HL-60 (cell line): ENCODE data around the gene MACO1.
"Not testable (repeated sequence)": the region's sequence is repeated elsewhere in the genome, so short reads cannot be mapped to it uniquely, and the experiment has no call there.

Experiments used
- DNase-seq, 2 experiments: peaks; one replicate each; pipeline ENCODE4 v3.0.0-alpha.2; 2010 to 2020; ENCODE audit warnings: low read depth in 1 of 2, low spot score in 1 of 2
- H3K27ac ChIP-seq: fragments of 250-450 bp; sonication (Bioruptor Pico); replicated peaks from 2 replicates; pipeline ENCODE4 v1.5.1; 2020; ENCODE audit warnings: mild to moderate bottlenecking, moderate library complexity
- H3K27me3 ChIP-seq: fragments of 250-450 bp; sonication (Bioruptor Pico); 2 replicates; pipeline ENCODE4 v1.5.1; 2021; ENCODE audit warnings: mild to moderate bottlenecking, moderate library complexity; ENCODE audit not compliant: insufficient read depth, poor library complexity, severe bottlenecking
- H3K4me3 ChIP-seq: replicated peaks from 2 replicates; pipeline ENCODE4 v1.5.1; 2011; ENCODE audit warnings: mild to moderate bottlenecking, control low read depth, low read length; ENCODE audit not compliant: insufficient read depth
- GABPA ChIP-seq: IDR thresholded peaks from 2 replicates; pipeline ENCODE4 v1.6.1; 2012; ENCODE audit warnings: low read depth
- POLR2AphosphoS5 ChIP-seq: IDR thresholded peaks from 2 replicates; pipeline ENCODE4 v1.6.1; 2012; ENCODE audit warnings: low read depth
- REST ChIP-seq: IDR thresholded peaks from 2 replicates; pipeline ENCODE4 v1.6.1; 2012; ENCODE audit warnings: low read depth; ENCODE audit not compliant: insufficient replicate concordance
- SPI1 ChIP-seq: IDR thresholded peaks from 2 replicates; pipeline ENCODE4 v1.6.1; 2012; ENCODE audit warnings: low read depth, mild to moderate bottlenecking, borderline replicate concordance
- TF ChIP-seq, protein P1 (sequence below): IDR thresholded peaks from one replicate; pipeline ENCODE4 v1.5.1; 2011; ENCODE audit warnings: low read length, control low read depth, inconsistent platforms; ENCODE audit not compliant: insufficient read depth

MACO1 gene

DNA sequence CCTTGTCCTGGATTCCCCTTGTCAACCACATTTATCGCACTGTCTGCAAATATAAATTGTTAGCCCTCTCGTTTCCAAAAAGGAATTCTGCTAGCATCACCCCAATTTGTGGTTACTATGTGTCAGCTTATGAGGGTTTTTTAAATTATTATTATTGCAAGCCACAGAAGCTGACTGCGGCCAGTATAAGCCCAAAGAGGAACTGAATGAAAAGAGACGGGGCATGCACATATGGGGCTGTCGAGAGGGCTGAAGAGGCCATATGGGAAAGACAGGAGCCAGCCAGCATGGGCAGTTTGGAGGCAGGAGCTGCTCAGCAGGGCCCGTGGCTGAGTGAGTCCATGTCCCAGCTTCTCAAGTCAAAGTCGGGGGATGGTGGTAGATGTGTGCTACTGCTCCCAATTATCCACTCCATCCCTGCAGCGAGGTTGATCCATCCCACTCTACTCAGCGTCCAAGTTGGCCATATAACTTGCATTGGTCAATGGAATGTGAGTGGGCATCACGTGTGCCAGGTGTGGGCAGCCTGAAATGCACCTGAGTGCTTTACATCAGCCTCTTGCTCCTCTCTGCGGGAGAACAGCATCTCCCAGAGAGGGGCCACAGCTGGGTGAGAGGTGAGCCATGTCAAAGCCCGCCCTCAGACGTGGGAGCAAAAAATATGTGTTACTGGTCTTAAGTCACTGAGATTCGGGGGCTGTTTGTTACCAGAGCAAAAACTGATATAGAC, 75.1 kb downstream of the MACO1 start:
- Histone ChIP-seq H3K4me3 (no peak overlapping the region), H3K27me3 (no peaks in the 10 kb centered on the region), H3K27ac (no peak overlapping the region)
- peak in 1 of 2 experiments; percentile 47 for DNase-seq
- TF ChIP-seq, protein P1, sequence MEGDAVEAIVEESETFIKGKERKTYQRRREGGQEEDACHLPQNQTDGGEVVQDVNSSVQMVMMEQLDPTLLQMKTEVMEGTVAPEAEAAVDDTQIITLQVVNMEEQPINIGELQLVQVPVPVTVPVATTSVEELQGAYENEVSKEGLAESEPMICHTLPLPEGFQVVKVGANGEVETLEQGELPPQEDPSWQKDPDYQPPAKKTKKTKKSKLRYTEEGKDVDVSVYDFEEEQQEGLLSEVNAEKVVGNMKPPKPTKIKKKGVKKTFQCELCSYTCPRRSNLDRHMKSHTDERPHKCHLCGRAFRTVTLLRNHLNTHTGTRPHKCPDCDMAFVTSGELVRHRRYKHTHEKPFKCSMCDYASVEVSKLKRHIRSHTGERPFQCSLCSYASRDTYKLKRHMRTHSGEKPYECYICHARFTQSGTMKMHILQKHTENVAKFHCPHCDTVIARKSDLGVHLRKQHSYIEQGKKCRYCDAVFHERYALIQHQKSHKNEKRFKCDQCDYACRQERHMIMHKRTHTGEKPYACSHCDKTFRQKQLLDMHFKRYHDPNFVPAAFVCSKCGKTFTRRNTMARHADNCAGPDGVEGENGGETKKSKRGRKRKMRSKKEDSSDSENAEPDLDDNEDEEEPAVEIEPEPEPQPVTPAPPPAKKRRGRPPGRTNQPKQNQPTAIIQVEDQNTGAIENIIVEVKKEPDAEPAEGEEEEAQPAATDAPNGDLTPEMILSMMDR = no peak
- peak; percentile 87 for TF ChIP-seq SPI1
- TF ChIP-seq REST = no peak
- TF ChIP-seq POLR2AphosphoS5 = no peak
- no peak for TF ChIP-seq GABPA

DNA sequence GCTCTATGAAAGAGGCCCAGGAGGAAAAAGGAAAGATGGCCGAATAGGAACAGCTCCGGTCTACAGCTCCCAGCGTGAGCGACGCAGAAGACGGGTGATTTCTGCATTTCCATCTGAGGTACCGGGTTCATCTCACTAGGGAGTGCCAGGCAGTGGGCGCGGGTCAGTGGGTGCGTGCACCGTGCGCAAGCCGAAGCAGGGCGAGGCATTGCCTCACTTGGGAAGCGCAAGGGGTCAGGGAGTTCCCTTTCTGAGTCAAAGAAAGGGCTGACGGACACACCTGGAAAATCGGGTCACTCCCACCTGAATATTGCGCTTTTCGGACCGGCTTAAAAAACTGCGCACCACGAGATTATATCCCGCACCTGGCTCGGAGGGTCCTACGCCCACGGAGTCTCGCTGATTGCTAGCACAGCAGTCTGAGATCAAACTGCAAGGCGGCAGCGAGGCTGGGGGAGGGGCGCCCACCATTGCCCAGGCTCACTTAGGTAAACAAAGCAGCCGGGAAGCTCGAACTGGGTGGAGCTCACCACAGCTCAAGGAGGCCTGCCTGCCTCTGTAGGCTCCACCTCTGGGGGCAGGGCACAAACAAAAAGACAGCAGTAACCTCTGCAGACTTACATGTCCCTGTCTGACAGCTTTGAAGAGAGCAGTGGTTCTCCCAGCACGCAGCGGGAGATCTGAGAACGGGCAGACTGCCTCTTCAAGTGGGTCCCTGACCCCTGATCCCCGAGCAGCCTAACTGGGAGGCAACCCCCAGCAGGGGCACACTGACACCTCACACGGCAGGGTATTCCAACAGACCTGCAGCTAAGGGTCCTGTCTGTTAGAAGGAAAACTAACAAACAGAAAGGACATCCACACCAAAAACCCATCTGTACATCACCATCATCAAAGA, 76.1 kb downstream of the MACO1 start:
- H3K4me3 ChIP-seq, DNase-seq, H3K27ac ChIP-seq, H3K27me3 ChIP-seq: not testable (repeated sequence)

GRCh38 chr1:25513666-25514065, 83.0 kb downstream of the MACO1 start:
- Histone ChIP-seq H3K27ac (no peak overlapping the region), H3K4me3 (no peak overlapping the region), H3K27me3 (no peaks in the 10 kb centered on the region)
- no peak for DNase-seq
- TF ChIP-seq POLR2AphosphoS5 (no peak), SPI1 (no peak), GABPA (no peak), REST (no peak)
- TF ChIP-seq, protein P1 = no peak

DNA sequence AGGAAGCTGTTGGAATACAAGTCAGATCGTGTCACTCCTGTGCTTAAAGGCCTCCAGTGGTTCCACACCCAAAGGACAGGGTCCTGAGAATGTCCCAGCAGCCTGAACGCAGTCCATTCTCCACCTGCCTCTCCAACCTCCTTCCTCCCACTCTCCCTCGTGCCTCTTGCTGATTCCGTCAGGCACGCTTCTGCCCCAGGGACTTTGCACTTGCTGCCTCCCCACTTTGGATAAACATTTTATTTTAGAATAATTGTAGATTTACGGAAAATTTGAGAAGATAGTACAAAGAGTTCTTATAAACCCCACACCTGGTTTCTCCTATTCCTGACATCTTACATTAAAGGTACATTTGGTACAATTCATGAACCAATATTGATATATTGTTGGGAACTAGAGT, 84.3 kb downstream of the MACO1 start:
- Histone ChIP-seq H3K27ac (no peak overlapping the region), H3K27me3 (no peaks in the 10 kb centered on the region), H3K4me3 (no peak overlapping the region)
- TF ChIP-seq GABPA (no peak), SPI1 (no peak), REST (no peak), POLR2AphosphoS5 (no peak)
- TF ChIP-seq, protein P1 = no peak
- DNase-seq = no peak
